Measurements from ENCODE around the gene PROK1. TPM values are rescaled to one million over a fixed set of nuclear protein-coding genes. Genes with fewer than 3 reads are reported as not detected.

PROK1 gene
- total RNA-seq, 2 donors from 2014 or later = 1.0 to 5.1 TPM

GRCh38 chr1:110493059-110493699 lies 42.2 kb downstream of the PROK1 start:
- TF ChIP-seq CTCF (IDR thresholded peaks at IDR 0.05) = no peak
- H3K27ac ChIP-seq = no peak overlapping the region

GRCh38 chr1:110494036-110494435 lies 43.1 kb downstream of the PROK1 start:
- Histone ChIP-seq H3K36me3 (no peaks in the 10 kb centered on the region), H3K4me1 (no peaks in the 10 kb centered on the region), H3K9me3 (no peaks in the 10 kb centered on the region), H3K4me3 (no peak overlapping the region), H3K27me3 (no peaks in the 10 kb centered on the region), H3K27ac (no peak overlapping the region)
- no peak for DNase-seq (ENCODE audit: low spot score)
- no peak for TF ChIP-seq CTCF (IDR thresholded peaks at IDR 0.05)

More at GRCh38 chr1:110493059-110493699, 42.2 kb downstream of the PROK1 start:
- H3K4me1 ChIP-seq = no peaks in the 10 kb centered on the region
- no peak for DNase-seq (ENCODE audit: low spot score)
- no peak overlapping the region for H3K4me3 ChIP-seq
- no peaks in the 10 kb centered on the region for H3K36me3 ChIP-seq
- H3K27me3 ChIP-seq = no peaks in the 10 kb centered on the region
- no peaks in the 10 kb centered on the region for H3K9me3 ChIP-seq

GRCh38 chr1:110494522-110495406 lies 43.8 kb downstream of the PROK1 start:
- no peak for TF ChIP-seq CTCF (IDR thresholded peaks at IDR 0.05)
- H3K27me3 ChIP-seq = no peaks in the 10 kb centered on the region
- H3K36me3 ChIP-seq = no peaks in the 10 kb centered on the region
- H3K9me3 ChIP-seq = no peaks in the 10 kb centered on the region
- no peak overlapping the region for H3K4me3 ChIP-seq
- DNase-seq (ENCODE audit: low spot score) = no peak
- no peaks in the 10 kb centered on the region for H3K4me1 ChIP-seq
- H3K27ac ChIP-seq = no peak overlapping the region

- peak; percentile 69 to 92 for TF ChIP-seq CTCF (IDR thresholded peaks at IDR 0.05)
These were observed 45.1 kb downstream of the PROK1 start for GRCh38 chr1:110495926-110496600.

GRCh38 chr1:110498270-110498669 lies 47.3 kb downstream of the PROK1 start:
- no peaks in the 10 kb centered on the region for H3K9me3 ChIP-seq
- H3K36me3 ChIP-seq = no peaks in the 10 kb centered on the region
- DNase-seq (ENCODE audit: low spot score) = no peak
- TF ChIP-seq CTCF (IDR thresholded peaks at IDR 0.05) = no peak
- H3K4me3 ChIP-seq = no peak overlapping the region
- H3K27me3 ChIP-seq = no peaks in the 10 kb centered on the region
- H3K4me1 ChIP-seq = no peaks in the 10 kb centered on the region
- H3K27ac ChIP-seq = no peak overlapping the region

More at GRCh38 chr1:110495926-110496600, 45.1 kb downstream of the PROK1 start:
- DNase-seq (ENCODE audit: low spot score) = peak; percentile 75
- no peaks in the 10 kb centered on the region for H3K27me3 ChIP-seq
- no peak overlapping the region for H3K27ac ChIP-seq
- no peaks in the 10 kb centered on the region for H3K36me3 ChIP-seq
- H3K4me3 ChIP-seq = no peak overlapping the region
- H3K9me3 ChIP-seq = no peaks in the 10 kb centered on the region
- no peaks in the 10 kb centered on the region for H3K4me1 ChIP-seq
